B cell (primary cell): ENCODE measurements around the gene UNC13D. TPM values are rescaled to one million over a fixed set of nuclear protein-coding genes. Genes with fewer than 3 reads are reported as not detected.

Source experiments
- ATAC-seq: fragments of 200-7000 bp; cut with Tn5 transposase; one replicate; pipeline ENCODE4 v1.10.0; 2021; ENCODE audit warnings: low read depth, mild to moderate bottlenecking, moderate number of reproducible peaks, moderate library complexity
- CTCF ChIA-PET: fragments of 350-600 bp; sonication (Branson Sonifier 250); formaldehyde crosslinking; loops from one replicate; lab custom pipeline; 2021; ENCODE audit warnings: antibody characterized with exemption, inconsistent platforms; lab: Charles Lee
- POLR2A ChIA-PET: fragments of 350-600 bp; sonication (Branson Sonifier 250); formaldehyde crosslinking; loops from one replicate; lab custom pipeline; 2021; ENCODE audit warnings: antibody characterized with exemption; lab: Charles Lee
- DNase-seq: peaks from one replicate; pipeline ENCODE4 v3.0.0; 2013
- H2AFZ ChIP-seq: 2 replicates; pipeline ENCODE4 v1.6.1; 2012; ENCODE audit warnings: mild to moderate bottlenecking, low read depth, low read length; ENCODE audit not compliant: insufficient read depth, poor library complexity, severe bottlenecking
- H3K27ac ChIP-seq, 2 donors: 1 replicate in 1 of 2; 2 replicates in 1 of 2; pipeline ENCODE4 v1.5.1; 2012 to 2013; ENCODE audit warnings: low read length in 2 of 2, mild to moderate bottlenecking in 2 of 2, moderate library complexity in 1 of 2
- H3K27me3 ChIP-seq, 4 experiments: fragments of 200-600 bp in 1 of 4; sonication (generic) in 1 of 4; replicated peaks in 1 of 4; 1 replicate in 2 of 4; 2 replicates in 2 of 4; pipeline versions ENCODE4 v1.6.1 to v1.7.0; 2013 to 2016; ENCODE audit warnings: low read length in 3 of 4, mild to moderate bottlenecking in 2 of 4, mixed read lengths in 1 of 4, moderate library complexity in 1 of 4; ENCODE audit not compliant: insufficient read depth in 4 of 4, control insufficient read depth in 3 of 4; ENCODE audit errors: control extremely low read depth in 1 of 4
- H3K36me3 ChIP-seq, 2 experiments: replicated peaks in 1 of 2; 1 replicate in 1 of 2; 2 replicates in 1 of 2; pipeline versions ENCODE4 v1.6.1 to v1.7.1; 2013; ENCODE audit warnings: low read length in 1 of 2; ENCODE audit not compliant: insufficient read depth in 2 of 2, control insufficient read depth in 1 of 2; ENCODE audit errors: control extremely low read depth in 1 of 2, extremely low read depth in 1 of 2
- H3K4me1 ChIP-seq, 2 donors: fragments of 200-600 bp in 1 of 2; sonication (generic) in 1 of 2; 1 replicate in 1 of 2; 2 replicates in 1 of 2; pipeline versions ENCODE4 v1.5.1 to v1.6.1; 2013 to 2017; ENCODE audit warnings: low read length in 2 of 2; ENCODE audit not compliant: control insufficient read depth in 2 of 2, insufficient read depth in 2 of 2
- H3K4me2 ChIP-seq: replicated peaks from 2 replicates; pipeline ENCODE3; 2012; ENCODE audit warnings: mild to moderate bottlenecking, low read depth, low read length; ENCODE audit not compliant: poor library complexity, severe bottlenecking
- H3K4me3 ChIP-seq, 5 experiments: fragments of 200-600 bp in 1 of 5; sonication (generic) in 1 of 5; 1 replicate in 3 of 5; 2 replicates in 2 of 5; pipeline versions ENCODE4 v1.5.1 to v1.7.0; 2011 to 2016; ENCODE audit warnings: low read length in 4 of 5, mild to moderate bottlenecking in 4 of 5, low read depth in 2 of 5, control low read depth in 1 of 5, moderate library complexity in 1 of 5; ENCODE audit not compliant: insufficient read depth in 1 of 5; ENCODE audit errors: control extremely low read depth in 1 of 5, extremely low read depth in 1 of 5
- H3K79me2 ChIP-seq: fragments of 200-600 bp; sonication (generic); one replicate; pipeline ENCODE4 v1.6.0; 2016; ENCODE audit warnings: low read length; ENCODE audit not compliant: control insufficient read depth, insufficient read depth
- H3K9ac ChIP-seq: fragments of 200-600 bp; sonication (generic); 2 replicates; pipeline ENCODE4 v1.6.1; 2017; ENCODE audit warnings: mild to moderate bottlenecking, low read length, moderate library complexity
- H3K9me3 ChIP-seq, 3 donors: one replicate each; pipeline versions ENCODE4 v1.6.1 to v1.7.1; 2013; ENCODE audit warnings: low read length in 2 of 3; ENCODE audit not compliant: control insufficient read depth in 2 of 3, insufficient read depth in 1 of 3; ENCODE audit errors: control extremely low read depth in 1 of 3
- H4K20me1 ChIP-seq: 2 replicates; pipeline ENCODE4 v1.6.0; 2012; ENCODE audit warnings: mild to moderate bottlenecking, low read length; ENCODE audit not compliant: insufficient read depth, control insufficient read depth, poor library complexity, severe bottlenecking
- H3K27ac Mint-ChIP-seq: one replicate; pipeline ENCODE4 v1.8.0; 2021; ENCODE audit warnings: mixed read lengths
- H3K27me3 Mint-ChIP-seq: one replicate; pipeline ENCODE4 v1.8.0; 2021; ENCODE audit warnings: mixed read lengths
- H3K4me1 Mint-ChIP-seq: one replicate; pipeline ENCODE4 v1.8.0; 2021; ENCODE audit warnings: mixed read lengths
- H3K4me3 Mint-ChIP-seq: one replicate; pipeline ENCODE4 v1.8.0; 2021; ENCODE audit warnings: mixed read lengths
- H3K9me3 Mint-ChIP-seq: one replicate; pipeline ENCODE4 v1.8.0; 2022; ENCODE audit warnings: mixed read lengths; ENCODE audit not compliant: insufficient read depth
- CTCF ChIP-seq: fragments of 200-600 bp; IDR thresholded peaks from one replicate; pipeline ENCODE4 v1.8.0; 2022; ENCODE audit warnings: antibody characterized with exemption, mild to moderate bottlenecking
- EZH2 ChIP-seq: IDR thresholded peaks from 2 replicates; pipeline ENCODE4 v1.6.1; 2012; ENCODE audit warnings: borderline replicate concordance, low read depth, mild to moderate bottlenecking, moderate library complexity, low read length; ENCODE audit not compliant: insufficient read depth, poor library complexity, severe bottlenecking
- WGBS: methylation state at CpG from one replicate; pipeline ENCODE4 v1.1.5; 2013; ENCODE audit warnings: missing lambda C conversion rate; ENCODE audit not compliant: insufficient coverage; 5-methylcytosine and 5-hydroxymethylcytosine counted together
- intact Hi-C: fragments of 100-400 bp; cut with micrococcal nuclease; formaldehyde crosslinking; loops from one replicate; pipeline ENCODE4 v1.10.0; 2022
- polyA plus RNA-seq: library from polyadenylated mRNA; depleted of rRNA; stranded (reverse); fragments of >200 nt; gene quantifications from 2 replicates; pipeline ENCODE4 v1.2.3, GENCODE V29; 2012
- total RNA-seq, 2 donors: library from RNA; stranded (reverse); fragments of 120-200 nt in 1 of 2; gene quantifications; 1 replicate in 1 of 2; 2 replicates in 1 of 2; pipeline versions ENCODE4 v1.2.3 to v1.2.4, GENCODE V29; 2013 to 2022

Gene UNC13D
- total and polyA plus RNA-seq, 2 donors (not counting 1 experiment from before 2014, with no cell fraction given), result 101 to 107 TPM

- no peak overlapping the region for H3K27ac ChIP-seq
- 94% methylated on average over 16 of the region's 16 CpGs for WGBS
- Mint-ChIP-seq H3K27ac (no peak overlapping the region), H3K4me3 (no peak overlapping the region), H3K9me3 (no peaks in the 10 kb centered on the region), H3K27me3 (no peaks in the 10 kb centered on the region), H3K4me1 (peaks cover 24% of the 10 kb centered on the region)
- ATAC-seq (no peak), DNase-seq (no peak)
- peaks cover 24% of the 10 kb centered on the region for H3K79me2 ChIP-seq
- H3K4me2 ChIP-seq, result no peak overlapping the region
- no peak overlapping the region for H3K9ac ChIP-seq
- TF ChIP-seq CTCF (no peak), EZH2 (no peak)
- no peaks in the 10 kb centered on the region for H3K9me3 ChIP-seq
- POLR2A ChIA-PET, result interaction anchor here (0.6 to 1.0 kb wide), 2 partner anchors 27 to 47 kb away, joined by 3 to 6 read pairs; no protein-coding TSS in a partner anchor
- intact Hi-C loops, result no loop called here
- no peaks in the 10 kb centered on the region for H3K27me3 ChIP-seq
- H3K36me3 ChIP-seq, result peaks cover 2 to 12% of the 10 kb centered on the region in 2 experiments
- peaks cover 16 to 19% of the 10 kb centered on the region in 2 donors for H3K4me1 ChIP-seq
- peaks cover 28% of the 10 kb centered on the region for H4K20me1 ChIP-seq
- H3K4me3 ChIP-seq, result no peak overlapping the region
- CTCF ChIA-PET, result interaction anchor here (1.2 to 5.9 kb wide), 2 partner anchors 15 to 16 kb away, joined by 3 to 52 read pairs; partner anchors contain the start of gene TRIM47
- no peak overlapping the region for H2AFZ ChIP-seq
Observed at GRCh38 chr17:75892556-75893224, 48.5 kb upstream of the UNC13D start.
